HCT116 (cell line): ENCODE data around the gene FSHR.

ENCODE experiments used
- CEBPB ChIP-seq: IDR thresholded peaks from 2 replicates; pipeline ENCODE4 v1.6.1; 2012; ENCODE audit warnings: low read depth
- EZH2 ChIP-seq: fragments of 200-600 bp; sonication (generic); IDR thresholded peaks from 2 replicates; pipeline ENCODE4 v1.6.1; 2017; ENCODE audit warnings: antibody characterized with exemption, mixed run types
- POLR2A ChIP-seq: IDR thresholded peaks from 2 replicates; pipeline ENCODE4 v1.7.0; 2011; ENCODE audit warnings: borderline replicate concordance; ENCODE audit not compliant: insufficient read depth, insufficient read length; ENCODE audit errors: extremely low read depth
- POLR2AphosphoS5 ChIP-seq: IDR thresholded peaks from 2 replicates; pipeline ENCODE4 v1.6.1; 2011; ENCODE audit warnings: mild to moderate bottlenecking, low read depth, low read length, moderate library complexity
- RAD21 ChIP-seq: IDR thresholded peaks from 2 replicates; pipeline ENCODE4 v1.6.1; 2012; ENCODE audit warnings: low read depth, mild to moderate bottlenecking
- YY1 ChIP-seq: IDR thresholded peaks from 2 replicates; pipeline ENCODE4 v1.6.1; 2011; ENCODE audit warnings: low read length, low read depth, moderate library complexity, mild to moderate bottlenecking; ENCODE audit not compliant: insufficient replicate concordance; ENCODE audit errors: extremely low read depth
- TF ChIP-seq, protein P1 (sequence below), 3 experiments: fragments of 200-600 bp in 1 of 3; sonication (generic) in 1 of 3; IDR thresholded peaks in 2 of 3; conservative IDR thresholded peaks in 1 of 3; 2 replicates each; pipeline ENCODE4 v1.5.1; 2012 to 2017; ENCODE audit warnings: low read depth in 2 of 3, low read length in 2 of 3, antibody characterized with exemption in 1 of 3, borderline replicate concordance in 1 of 3, control low read depth in 1 of 3, mild to moderate bottlenecking in 1 of 3, mixed read lengths in 1 of 3, mixed run types in 1 of 3, moderate library complexity in 1 of 3; ENCODE audit not compliant: insufficient read depth in 1 of 3
- TF ChIP-seq, protein P2 (sequence below): IDR thresholded peaks from 2 replicates; pipeline ENCODE4 v1.6.1; 2012

DNA sequence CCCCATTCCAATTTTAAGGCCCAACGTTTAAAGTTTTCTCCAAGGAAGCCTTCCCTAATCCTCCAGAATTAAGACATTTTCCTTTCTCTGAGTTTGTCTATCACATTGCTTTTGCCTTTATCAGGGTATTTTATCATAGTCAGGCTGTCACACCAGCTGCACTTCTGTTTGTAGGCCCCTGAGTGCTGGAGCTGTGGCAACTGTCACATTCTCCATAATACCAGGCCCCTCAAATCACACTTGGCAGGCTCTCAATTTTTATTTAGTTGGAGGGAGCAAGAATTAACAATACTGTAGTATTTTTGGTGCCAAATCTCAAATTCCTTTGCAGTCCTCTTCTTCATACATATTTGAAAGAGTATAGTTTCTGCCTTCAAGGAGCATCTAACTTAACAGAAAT lies 122.2 kb downstream of the FSHR start:
- TF ChIP-seq POLR2A = no peak
- TF ChIP-seq, protein P1, sequence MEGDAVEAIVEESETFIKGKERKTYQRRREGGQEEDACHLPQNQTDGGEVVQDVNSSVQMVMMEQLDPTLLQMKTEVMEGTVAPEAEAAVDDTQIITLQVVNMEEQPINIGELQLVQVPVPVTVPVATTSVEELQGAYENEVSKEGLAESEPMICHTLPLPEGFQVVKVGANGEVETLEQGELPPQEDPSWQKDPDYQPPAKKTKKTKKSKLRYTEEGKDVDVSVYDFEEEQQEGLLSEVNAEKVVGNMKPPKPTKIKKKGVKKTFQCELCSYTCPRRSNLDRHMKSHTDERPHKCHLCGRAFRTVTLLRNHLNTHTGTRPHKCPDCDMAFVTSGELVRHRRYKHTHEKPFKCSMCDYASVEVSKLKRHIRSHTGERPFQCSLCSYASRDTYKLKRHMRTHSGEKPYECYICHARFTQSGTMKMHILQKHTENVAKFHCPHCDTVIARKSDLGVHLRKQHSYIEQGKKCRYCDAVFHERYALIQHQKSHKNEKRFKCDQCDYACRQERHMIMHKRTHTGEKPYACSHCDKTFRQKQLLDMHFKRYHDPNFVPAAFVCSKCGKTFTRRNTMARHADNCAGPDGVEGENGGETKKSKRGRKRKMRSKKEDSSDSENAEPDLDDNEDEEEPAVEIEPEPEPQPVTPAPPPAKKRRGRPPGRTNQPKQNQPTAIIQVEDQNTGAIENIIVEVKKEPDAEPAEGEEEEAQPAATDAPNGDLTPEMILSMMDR (IDR thresholded peaks at IDR 0.05 in 2 of 3, conservative IDR thresholded peaks at IDR 0.05 in 1 of 3; ENCODE audit: borderline replicate concordance in 1 of 3, insufficient read depth in 1 of 3, low read depth in 2 of 3, low read length in 2 of 3) = no peak
- TF ChIP-seq CEBPB = no peak
- no peak for TF ChIP-seq POLR2AphosphoS5
- TF ChIP-seq EZH2 = no peak
- TF ChIP-seq RAD21 = no peak
- TF ChIP-seq, protein P2, sequence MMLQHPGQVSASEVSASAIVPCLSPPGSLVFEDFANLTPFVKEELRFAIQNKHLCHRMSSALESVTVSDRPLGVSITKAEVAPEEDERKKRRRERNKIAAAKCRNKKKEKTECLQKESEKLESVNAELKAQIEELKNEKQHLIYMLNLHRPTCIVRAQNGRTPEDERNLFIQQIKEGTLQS = no peak
- no peak for TF ChIP-seq YY1
